H7 (cell line): ENCODE data around the gene RNF4. TPM values are rescaled to one million over a fixed set of nuclear protein-coding genes. Genes with fewer than 3 reads are reported as not detected.
A peak's percentile ranks its signal among the peaks of the same experiment; 100 is the strongest.
"Not testable (repeated sequence)": the region's sequence is repeated elsewhere in the genome, so short reads cannot be mapped to it uniquely, and the experiment has no call there.

ENCODE experiments used
- DNase-seq: peaks from one replicate; pipeline ENCODE4 v3.0.0; 2012
- H3K27me3 ChIP-seq: 2 replicates; pipeline ENCODE4 v1.6.0; 2011; ENCODE audit warnings: mild to moderate bottlenecking, low read length; ENCODE audit not compliant: control insufficient read depth, insufficient read depth
- H3K36me3 ChIP-seq: replicated peaks from 2 replicates; pipeline ENCODE4 v1.5.1; 2011; ENCODE audit warnings: low read length; ENCODE audit not compliant: control insufficient read depth, insufficient read depth
- H3K4me3 ChIP-seq: 2 replicates; pipeline ENCODE4 v1.5.1; 2011; ENCODE audit warnings: low read depth, mild to moderate bottlenecking, control low read depth, low read length, moderate library complexity; ENCODE audit not compliant: insufficient read depth
- total RNA-seq: library from RNA; depleted of rRNA; stranded (reverse); fragments of >200 nt; shearing (Covaris generic); gene quantifications from 2 replicates; pipeline ENCODE4 v1.2.3, GENCODE V29; 2014

The RNF4 gene
- total RNA-seq, 1 experiment from 2014 or later: 79.6 TPM

- no peak for DNase-seq
- Histone ChIP-seq H3K27me3 (peaks cover 21% of the 10 kb centered on the region), H3K4me3 (no peak overlapping the region), H3K36me3 (no peaks in the 10 kb centered on the region)
Measured at GRCh38 chr4:2461246-2461960, 7.5 kb upstream of the RNF4 start.

DNA sequence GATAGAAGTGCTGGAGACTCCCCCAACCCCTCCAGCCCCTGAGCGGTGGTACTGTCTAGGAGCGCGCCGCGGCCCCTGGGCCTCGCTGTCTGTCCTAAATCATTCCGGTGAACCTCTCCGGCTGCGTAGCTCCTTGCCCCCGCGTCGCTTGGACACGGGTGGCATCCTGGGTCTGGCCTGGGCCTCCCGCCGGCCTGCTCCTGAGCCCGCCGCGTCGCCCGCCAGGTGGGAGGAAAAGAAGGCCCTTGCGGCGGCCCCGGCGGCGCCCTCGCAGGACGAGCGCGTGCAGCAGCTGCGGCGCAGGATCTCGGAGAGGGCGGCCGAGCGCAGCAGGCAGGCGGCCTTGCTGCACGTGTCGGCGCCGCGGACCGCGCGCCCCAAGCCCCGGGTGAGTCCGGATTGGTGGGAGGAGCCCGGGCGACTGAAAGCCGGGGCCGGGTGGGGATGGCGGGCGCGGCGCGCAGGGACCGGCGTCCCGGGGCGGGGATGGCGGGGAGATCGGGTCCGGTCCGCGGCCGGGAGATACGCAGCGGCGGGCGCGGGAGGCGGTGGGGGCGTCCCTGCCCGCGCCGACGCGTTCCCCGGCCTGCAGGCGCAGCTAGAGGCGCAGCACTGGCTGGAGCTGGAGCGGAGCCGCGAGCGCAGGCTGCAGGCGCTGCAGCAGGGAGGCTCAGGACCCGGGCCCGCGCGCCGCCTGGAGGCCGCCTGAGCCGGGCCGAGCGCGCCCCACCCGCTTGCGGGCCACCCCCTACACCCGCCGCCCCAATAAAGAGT, 6.5 kb upstream of the RNF4 start:
- DNase-seq: peak; percentile 98
- peak overlapping the region; percentile 39 for H3K4me3 ChIP-seq
- peaks cover 21% of the 10 kb centered on the region for H3K27me3 ChIP-seq
- H3K36me3 ChIP-seq: no peaks in the 10 kb centered on the region

GRCh38 chr4:2462992-2463762, 5.7 kb upstream of the RNF4 start:
- Histone ChIP-seq H3K27me3 (peaks cover 21% of the 10 kb centered on the region), H3K36me3 (no peaks in the 10 kb centered on the region), H3K4me3 (peak overlapping the region; percentile 39)
- peak; percentile 58 for DNase-seq

DNA sequence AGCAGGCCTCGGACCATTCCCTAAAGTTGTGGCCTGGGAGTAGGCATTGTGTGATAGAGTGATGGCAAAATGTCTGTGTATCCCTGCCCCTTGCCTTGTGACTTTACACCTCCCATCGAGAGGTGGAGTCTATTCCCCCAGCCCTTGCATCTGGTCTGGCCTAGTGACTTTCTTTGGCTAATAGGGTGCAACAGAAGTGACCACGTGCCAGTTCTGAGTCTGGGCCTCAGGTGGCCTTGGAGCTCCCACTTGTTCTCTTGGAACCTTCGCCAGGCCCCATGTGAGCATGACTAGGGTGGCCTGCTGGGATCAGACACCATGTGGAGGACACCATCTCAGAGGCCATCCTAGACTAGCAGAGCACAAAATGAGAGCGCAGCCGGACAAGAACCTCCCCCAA, 3.9 kb upstream of the RNF4 start:
- H3K27me3 ChIP-seq: peaks cover 21% of the 10 kb centered on the region
- H3K36me3 ChIP-seq: no peaks in the 10 kb centered on the region
- DNase-seq: no peak
- no peak overlapping the region for H3K4me3 ChIP-seq

DNA sequence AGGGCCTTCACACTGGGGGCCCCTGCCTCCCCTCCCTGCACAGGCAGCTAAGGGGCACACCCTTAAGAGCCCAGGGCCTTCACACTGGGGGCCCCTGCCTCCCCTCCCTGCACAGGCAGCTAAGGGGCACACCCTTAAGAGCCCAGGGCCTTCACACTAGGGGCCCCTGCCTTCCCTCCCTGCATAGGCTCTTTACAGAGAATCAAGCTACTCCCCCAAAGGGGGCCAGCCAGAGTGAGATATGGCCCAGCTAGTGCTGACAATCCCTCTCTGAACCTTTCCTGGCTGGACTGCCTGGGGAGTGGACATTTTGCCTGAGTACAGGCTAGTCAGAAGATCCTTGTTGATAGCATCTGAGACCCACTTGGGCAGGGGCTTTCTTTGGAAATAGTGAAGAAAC, 3.4 kb upstream of the RNF4 start:
- not testable (repeated sequence) for H3K36me3 ChIP-seq, DNase-seq, H3K4me3 ChIP-seq
- peaks cover 21% of the 10 kb centered on the region for H3K27me3 ChIP-seq

DNA sequence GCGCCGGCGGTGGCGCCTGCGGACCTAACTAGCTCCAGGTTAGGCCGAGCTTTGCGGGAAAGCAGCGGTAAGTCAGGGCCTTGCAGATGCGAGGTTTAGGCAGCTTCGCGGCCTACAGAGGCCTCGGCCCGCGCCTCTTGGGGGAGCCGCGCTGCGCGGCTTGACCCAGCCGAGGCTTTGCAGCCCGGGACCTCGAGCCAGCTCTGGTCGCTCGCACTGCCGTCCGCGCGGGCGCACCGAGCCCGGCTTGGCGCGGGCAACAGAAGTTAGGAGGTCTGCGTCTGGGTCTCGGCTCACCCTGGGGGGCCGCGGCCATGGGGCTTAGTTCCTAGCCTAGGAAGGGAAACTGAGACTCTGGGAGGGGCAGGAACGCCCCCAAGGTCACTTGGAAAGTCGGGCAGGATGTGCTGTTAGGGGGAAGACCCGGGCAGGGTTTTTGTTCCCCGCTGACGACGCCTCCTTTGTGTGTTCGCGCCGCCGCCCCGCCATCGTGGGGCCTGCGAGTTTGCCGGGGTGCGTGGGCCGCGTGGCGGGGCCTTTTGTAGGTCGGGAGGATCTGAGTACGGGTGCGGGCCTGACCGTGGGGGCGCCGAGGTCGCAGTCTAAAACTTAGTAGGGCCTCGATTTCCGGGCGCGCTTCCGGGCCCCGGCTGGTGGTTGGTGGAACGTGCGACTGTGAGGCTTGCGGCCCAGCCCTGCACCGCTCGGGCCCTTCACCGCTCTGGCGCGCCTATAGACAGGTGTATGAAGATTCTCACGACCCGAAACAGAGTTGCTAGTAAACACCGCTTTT, 482 bp downstream of the RNF4 start:
- H3K4me3 ChIP-seq: peak overlapping the region; percentile 100
- peak; percentile 88 for DNase-seq
- H3K27me3 ChIP-seq: no peaks in the 10 kb centered on the region
- peaks cover 13% of the 10 kb centered on the region for H3K36me3 ChIP-seq

GRCh38 chr4:2470791-2471190, 1.9 kb downstream of the RNF4 start:
- H3K36me3 ChIP-seq: peaks cover 13% of the 10 kb centered on the region
- DNase-seq: no peak
- no peaks in the 10 kb centered on the region for H3K27me3 ChIP-seq
- H3K4me3 ChIP-seq: no peak overlapping the region

DNA sequence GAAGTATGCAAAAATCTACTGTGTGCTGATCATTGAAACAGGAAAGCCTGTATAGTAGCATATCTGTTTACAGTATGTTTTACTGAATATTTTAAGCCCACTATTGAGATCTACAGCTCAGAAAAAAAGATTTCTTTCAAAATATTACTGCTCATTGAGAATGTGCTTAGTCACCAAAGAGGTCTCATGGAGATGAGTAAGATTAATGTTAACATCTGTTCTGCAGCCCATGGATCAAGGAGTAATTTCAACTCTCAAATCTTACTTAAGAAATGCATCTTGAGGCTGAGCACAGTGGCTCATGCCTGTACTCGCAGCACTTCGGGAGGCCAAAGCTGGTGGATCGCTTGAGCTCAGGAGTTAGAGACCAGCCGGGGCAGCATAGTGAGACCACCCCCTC, 3.3 kb downstream of the RNF4 start:
- Histone ChIP-seq H3K4me3 (no peak overlapping the region), H3K27me3 (no peaks in the 10 kb centered on the region), H3K36me3 (peaks cover 13% of the 10 kb centered on the region)
- no peak for DNase-seq

DNA sequence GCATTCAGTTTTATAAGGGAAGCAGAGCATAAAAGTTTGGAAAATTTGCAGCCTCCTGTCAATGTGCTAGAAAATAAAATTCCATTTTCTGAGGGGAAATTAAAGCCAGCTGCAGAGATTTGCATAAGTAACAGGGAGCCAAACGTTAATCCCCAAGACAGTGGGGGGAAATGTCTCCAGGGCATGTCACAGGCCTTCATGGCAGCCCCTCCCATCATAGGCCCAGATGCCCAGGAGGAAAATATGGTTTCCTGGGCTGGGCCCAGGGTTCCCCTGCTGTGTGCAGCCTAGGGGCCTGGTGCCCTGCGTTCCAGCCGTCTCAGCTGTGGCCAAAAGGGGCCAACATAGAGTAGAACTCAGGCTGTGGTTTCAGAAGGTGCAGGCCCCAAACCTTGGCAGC, 9.3 kb downstream of the RNF4 start:
- H3K36me3 ChIP-seq: no peaks in the 10 kb centered on the region; the same call in 1 of the 2 replicates
- no peak for DNase-seq
- H3K27me3 ChIP-seq: no peaks in the 10 kb centered on the region
- H3K4me3 ChIP-seq: no peak overlapping the region

GRCh38 chr4:2480649-2481048, 11.7 kb downstream of the RNF4 start:
- Histone ChIP-seq H3K36me3 (no peaks in the 10 kb centered on the region; the same call in 1 of the 2 replicates), H3K4me3 (no peak overlapping the region), H3K27me3 (no peaks in the 10 kb centered on the region)
- no peak for DNase-seq

DNA sequence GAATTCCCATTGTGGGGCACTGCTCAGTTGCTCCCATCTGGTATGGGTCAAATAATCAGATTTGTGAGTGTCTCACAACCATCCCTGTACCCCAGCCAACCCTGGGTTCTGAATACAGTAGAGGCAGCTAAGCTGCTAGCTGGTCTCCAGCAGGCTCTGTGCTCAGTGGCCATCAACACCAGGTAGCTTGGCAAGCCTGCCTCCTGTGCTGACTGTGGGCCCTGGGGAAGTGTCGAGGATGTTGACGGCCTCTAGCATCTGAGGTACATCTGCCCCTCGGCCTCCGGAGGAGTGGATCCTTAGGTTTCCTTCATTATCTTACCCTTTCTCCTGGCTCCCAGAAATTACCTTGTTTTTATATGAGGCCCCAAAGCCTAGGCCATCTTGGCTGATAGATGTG, 13.3 kb downstream of the RNF4 start:
- H3K27me3 ChIP-seq: no peaks in the 10 kb centered on the region
- H3K4me3 ChIP-seq: no peak overlapping the region
- no peaks in the 10 kb centered on the region; the same call in 1 of the 2 replicates for H3K36me3 ChIP-seq
- DNase-seq: no peak

DNA sequence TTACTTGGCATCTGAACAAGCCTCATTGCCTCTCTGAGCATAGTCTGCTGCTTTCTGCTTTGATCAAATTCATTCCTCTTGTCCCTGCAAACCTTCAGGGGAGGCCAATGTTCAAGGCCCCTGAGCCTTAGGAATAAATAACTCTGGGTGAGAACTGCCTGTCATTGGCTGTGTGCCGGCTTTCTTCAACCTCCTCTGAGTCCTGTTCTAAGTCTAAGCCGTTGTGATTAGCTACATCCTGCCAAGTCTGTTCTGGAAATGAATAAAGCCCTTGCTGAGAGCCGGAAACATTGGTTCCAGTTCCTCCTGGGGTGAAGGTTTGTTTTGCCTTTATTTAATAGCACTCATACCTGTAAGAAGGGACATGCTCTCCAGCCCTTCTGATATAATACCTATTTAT, 13.8 kb downstream of the RNF4 start:
- Histone ChIP-seq H3K36me3 (no peaks in the 10 kb centered on the region; the same call in 1 of the 2 replicates), H3K27me3 (no peaks in the 10 kb centered on the region), H3K4me3 (no peak overlapping the region)
- no peak for DNase-seq

DNA sequence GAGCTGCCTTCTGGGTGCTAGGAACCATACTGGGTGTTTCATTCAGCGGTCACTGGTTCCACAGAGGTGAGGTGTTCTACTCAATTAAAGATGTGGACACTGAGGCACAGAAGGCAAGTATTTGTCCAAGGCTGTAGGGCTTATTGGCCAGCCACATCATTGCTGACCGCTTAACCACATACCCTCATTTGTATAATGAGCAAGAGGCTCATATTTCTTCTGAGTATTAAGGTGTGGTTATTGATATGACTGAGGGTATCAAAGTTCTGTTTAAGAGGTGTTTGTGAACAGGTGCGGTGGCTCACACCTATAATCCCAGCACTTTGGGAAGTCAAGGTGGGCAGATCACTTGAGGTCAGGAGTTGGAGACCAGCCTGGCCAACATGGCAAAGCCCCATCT, 14.3 kb downstream of the RNF4 start:
- Histone ChIP-seq H3K27me3 (no peaks in the 10 kb centered on the region), H3K4me3 (no peak overlapping the region), H3K36me3 (no peaks in the 10 kb centered on the region; the same call in 1 of the 2 replicates)
- no peak for DNase-seq

- H3K36me3 ChIP-seq: no peaks in the 10 kb centered on the region; the same call in 1 of the 2 replicates
- no peak for DNase-seq
- H3K4me3 ChIP-seq: no peak overlapping the region
- no peaks in the 10 kb centered on the region for H3K27me3 ChIP-seq
Measured at GRCh38 chr4:2484185-2484584, 15.3 kb downstream of the RNF4 start.
